Raji (cell line): ENCODE measurements around the gene DLG2.

Experiments
- POLR2A ChIP-seq: IDR thresholded peaks from 2 replicates; pipeline ENCODE4 v1.6.1; 2011; ENCODE audit warnings: low read depth, low read length, control low read depth; ENCODE audit not compliant: insufficient read depth

Gene DLG2

GRCh38 chr11:83933008-83933407, 1694.1 kb downstream of the DLG2 start:
- no peak for TF ChIP-seq POLR2A

GRCh38 chr11:83927422-83927821, 1699.7 kb downstream of the DLG2 start:
- TF ChIP-seq POLR2A, result no peak

- no peak for TF ChIP-seq POLR2A
These were observed 1702.2 kb downstream of the DLG2 start for GRCh38 chr11:83924795-83925542.

GRCh38 chr11:83923961-83924360, 1703.2 kb downstream of the DLG2 start:
- no peak for TF ChIP-seq POLR2A

- no peak for TF ChIP-seq POLR2A
These were observed 1704.2 kb downstream of the DLG2 start for GRCh38 chr11:83922953-83923352.

- TF ChIP-seq POLR2A, result no peak
These were observed 1704.8 kb downstream of the DLG2 start for GRCh38 chr11:83922318-83922717.

- TF ChIP-seq POLR2A, result no peak
These were observed 1705.5 kb downstream of the DLG2 start for GRCh38 chr11:83921447-83922192.

- TF ChIP-seq POLR2A, result no peak
These were observed 1708.7 kb downstream of the DLG2 start for GRCh38 chr11:83918476-83918875.

GRCh38 chr11:83914995-83915394, 1712.1 kb downstream of the DLG2 start:
- no peak for TF ChIP-seq POLR2A

GRCh38 chr11:83909579-83910534, 1717.3 kb downstream of the DLG2 start:
- no peak for TF ChIP-seq POLR2A

GRCh38 chr11:83908298-83908856, 1718.8 kb downstream of the DLG2 start:
- TF ChIP-seq POLR2A, result no peak

GRCh38 chr11:83895516-83895915, 1731.6 kb downstream of the DLG2 start:
- no peak for TF ChIP-seq POLR2A

- no peak for TF ChIP-seq POLR2A
These were observed 1745.7 kb downstream of the DLG2 start for GRCh38 chr11:83881428-83881827.

- TF ChIP-seq POLR2A, result no peak
These were observed 1756.1 kb downstream of the DLG2 start for GRCh38 chr11:83871054-83871453.

GRCh38 chr11:83866655-83867054, 1760.5 kb downstream of the DLG2 start:
- TF ChIP-seq POLR2A, result no peak
